HUES64 (cell line): ENCODE results near the gene EIF5.

Experiments used
- H3K27ac ChIP-seq: 2 replicates; pipeline ENCODE4 v1.7.0; 2013; ENCODE audit warnings: low read depth, low read length, inconsistent platforms
- H3K27me3 ChIP-seq: 2 replicates; pipeline ENCODE4 v1.6.1; 2013; ENCODE audit warnings: mild to moderate bottlenecking, low read length; ENCODE audit not compliant: insufficient read depth
- H3K36me3 ChIP-seq: 2 replicates; pipeline ENCODE4 v1.6.1; 2013; ENCODE audit warnings: mild to moderate bottlenecking, low read length; ENCODE audit not compliant: insufficient read depth
- H3K4me1 ChIP-seq: 2 replicates; pipeline ENCODE4 v1.6.1; 2013; ENCODE audit warnings: mild to moderate bottlenecking, low read length, moderate library complexity; ENCODE audit not compliant: insufficient read depth
- H3K4me3 ChIP-seq: 2 replicates; pipeline ENCODE4 v1.5.1; 2013; ENCODE audit warnings: mild to moderate bottlenecking, low read length, moderate library complexity
- H3K9ac ChIP-seq: 2 replicates; pipeline ENCODE4 v1.6.1; 2013; ENCODE audit warnings: mild to moderate bottlenecking, low read depth, low read length
- H3K9me3 ChIP-seq: 2 replicates; pipeline ENCODE4 v1.6.1; 2013; ENCODE audit warnings: low read depth, low read length; ENCODE audit not compliant: insufficient read depth
- WGBS: fragments of 150-250, 120-280 bp; methylation state at CpG from one replicate; pipeline ENCODE4 v1.1.7; 2013; ENCODE audit warnings: missing lambda C conversion rate; 5-methylcytosine and 5-hydroxymethylcytosine counted together

Gene EIF5

DNA sequence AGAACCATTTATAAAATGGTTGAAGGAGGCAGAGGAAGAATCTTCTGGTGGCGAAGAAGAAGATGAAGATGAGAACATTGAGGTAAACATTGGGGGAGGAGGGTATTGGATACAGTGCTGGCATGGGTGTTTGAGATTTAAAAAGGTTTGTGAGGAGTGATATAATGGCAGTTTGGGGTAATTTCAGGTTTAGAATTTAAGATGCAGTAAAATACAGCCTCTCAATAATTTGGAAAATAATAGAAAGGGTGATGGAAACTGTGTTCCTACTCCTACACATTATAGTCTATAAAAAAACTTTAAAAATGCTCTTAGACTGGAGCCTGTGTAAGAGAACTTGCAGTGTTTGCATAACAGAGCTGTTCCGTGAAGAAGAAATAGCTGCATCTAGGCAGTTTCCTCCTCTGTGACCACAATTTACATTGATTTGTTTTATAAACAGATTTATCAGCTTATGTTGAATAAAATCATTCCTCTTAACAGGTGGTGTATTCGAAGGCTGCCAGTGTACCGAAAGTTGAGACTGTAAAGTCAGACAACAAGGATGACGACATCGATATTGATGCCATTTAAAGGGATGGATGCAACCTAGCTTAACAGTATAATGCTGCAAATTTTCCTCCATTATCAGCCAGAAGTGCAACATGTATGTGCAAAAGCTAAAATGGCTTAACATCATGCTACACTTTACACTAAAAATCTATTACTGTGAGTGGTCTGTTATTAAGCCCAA is 6.6 kb downstream of the EIF5 start:
- Histone ChIP-seq H3K4me1 (peaks cover 5% of the 10 kb centered on the region; the same call in 1 of the 2 replicates), H3K27ac (no peak overlapping the region), H3K4me3 (no peak overlapping the region), H3K9ac (no peak overlapping the region), H3K27me3 (no peaks in the 10 kb centered on the region), H3K9me3 (no peaks in the 10 kb centered on the region), H3K36me3 (peaks cover 95% of the 10 kb centered on the region)
- 93% methylated on average over 6 of the region's 6 CpGs for WGBS

DNA sequence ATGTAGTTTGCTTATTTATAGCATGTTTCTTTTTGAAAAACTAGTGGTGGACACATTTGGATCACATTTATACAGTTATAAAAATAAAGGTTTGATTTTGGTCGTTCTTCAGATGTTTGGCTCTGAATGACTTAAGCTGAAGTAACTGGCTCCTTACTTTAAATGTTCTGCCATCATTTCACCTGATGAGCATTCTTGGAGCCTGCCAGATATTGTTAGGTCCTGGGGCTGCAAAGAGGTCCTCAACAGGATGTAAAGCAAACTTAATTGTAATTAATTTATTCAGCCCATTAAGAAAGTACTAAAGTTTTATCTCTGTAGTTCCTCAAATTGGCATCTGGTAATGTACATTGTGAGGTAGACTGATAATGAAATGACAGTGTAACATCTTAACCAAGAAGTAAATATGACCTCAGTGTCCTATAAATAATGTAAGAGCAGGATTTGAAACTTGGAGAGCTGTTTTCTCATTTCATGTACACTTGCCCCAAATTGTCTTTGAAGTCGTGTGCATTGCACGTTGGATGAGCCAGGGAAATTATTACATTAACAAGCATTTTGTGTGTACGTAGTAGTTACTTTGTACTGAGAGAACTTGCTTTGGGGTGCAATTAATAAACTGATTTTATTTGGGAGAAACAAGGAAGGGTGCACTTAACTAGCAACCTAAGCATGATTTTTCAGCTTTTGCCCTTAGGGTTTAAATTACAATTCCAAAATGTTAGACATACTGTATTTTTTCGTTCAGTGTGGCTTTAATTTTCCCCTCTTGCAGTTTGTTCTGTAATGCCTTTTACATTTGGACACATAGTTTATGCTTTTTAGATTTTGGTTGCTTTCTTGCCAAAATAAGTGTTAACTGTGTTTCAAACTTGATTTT is 7.5 kb downstream of the EIF5 start:
- no peak overlapping the region for H3K4me3 ChIP-seq
- 94% methylated on average over 5 of the region's 5 CpGs for WGBS

DNA sequence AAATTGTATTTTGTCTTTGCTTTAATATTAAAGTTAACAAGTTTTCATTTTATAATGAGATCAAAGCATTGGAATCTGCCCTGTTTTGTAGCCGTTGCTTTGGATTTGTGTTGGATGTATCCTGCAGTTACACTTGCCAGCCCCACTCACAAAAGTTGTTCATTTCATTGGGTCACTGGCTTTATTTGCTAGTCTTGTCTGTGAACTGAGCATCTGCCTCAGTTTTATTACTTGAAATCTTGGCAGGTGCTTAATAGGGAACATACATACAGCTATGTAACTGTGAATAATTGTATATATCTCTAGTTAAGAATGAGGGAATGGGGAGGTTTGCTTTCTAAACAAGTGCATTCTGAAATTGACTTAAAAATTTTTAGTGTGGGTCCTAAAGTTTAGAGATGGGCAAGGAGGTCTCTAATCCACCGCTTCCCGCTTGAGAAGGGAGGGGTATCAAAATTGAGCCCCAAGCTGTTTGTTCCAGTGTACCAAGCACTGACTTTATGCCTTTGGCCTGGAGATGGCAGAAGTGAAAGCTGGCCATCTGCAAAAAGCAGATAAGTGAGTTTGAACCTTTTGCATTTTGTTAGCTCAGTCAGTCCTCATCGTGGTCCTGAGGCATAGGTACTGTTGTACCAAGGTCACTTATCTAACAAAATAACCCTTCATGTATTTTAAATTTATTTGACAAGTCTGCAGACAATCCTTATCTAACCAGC is 9.3 kb downstream of the EIF5 start:
- no peaks in the 10 kb centered on the region for H3K9me3 ChIP-seq
- 93% methylated on average over 4 of the region's 4 CpGs for WGBS

More for the DNA sequence above, 7.5 kb downstream of the EIF5 start:
- Histone ChIP-seq H3K27ac (no peak overlapping the region), H3K9me3 (no peaks in the 10 kb centered on the region), H3K9ac (no peak overlapping the region), H3K4me1 (no peaks in the 10 kb centered on the region), H3K27me3 (no peaks in the 10 kb centered on the region), H3K36me3 (peaks cover 86% of the 10 kb centered on the region)

DNA sequence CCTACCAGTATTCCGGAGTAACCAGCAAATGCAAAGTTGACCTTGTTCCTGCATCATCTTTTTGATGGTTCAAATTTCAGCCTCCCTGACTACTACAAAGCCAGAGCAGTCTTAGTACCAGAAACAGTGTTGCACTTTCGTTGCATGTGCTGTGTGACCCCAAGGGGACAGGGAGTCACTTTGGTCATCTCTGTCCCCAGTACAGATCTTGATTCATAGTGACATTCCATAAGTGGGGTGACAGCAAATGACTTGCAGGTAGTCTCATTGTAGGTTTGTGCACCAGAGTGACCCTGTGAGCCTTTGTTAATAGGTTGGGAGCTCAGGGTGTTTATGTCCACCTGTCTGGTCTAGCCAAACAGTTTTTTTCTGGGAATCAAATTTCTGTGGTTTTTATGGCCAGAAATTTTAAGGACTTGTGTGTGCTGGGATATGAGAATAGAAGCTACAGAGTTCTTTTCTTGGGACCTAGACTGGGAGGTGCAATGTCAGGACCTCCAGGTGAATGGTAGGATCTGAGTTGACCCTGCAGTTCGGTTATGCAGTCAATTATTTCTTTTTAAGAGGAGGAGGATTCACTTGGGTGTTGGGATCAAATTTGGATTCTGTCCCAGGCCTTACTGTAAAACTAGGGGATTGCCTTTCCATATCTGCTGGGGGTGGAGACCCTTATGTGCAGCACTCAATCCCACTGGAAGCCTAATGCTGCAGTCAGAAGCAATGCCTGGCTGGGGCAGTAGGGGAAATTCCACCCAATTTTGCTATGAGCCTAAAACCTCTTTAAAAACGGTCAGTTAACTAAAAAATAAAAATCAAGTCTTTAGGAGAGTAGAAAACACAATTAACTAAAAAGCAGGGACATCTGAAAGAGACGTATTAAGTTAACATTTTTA is 10.1 kb downstream of the EIF5 start:
- Histone ChIP-seq H3K36me3 (peaks cover 60% of the 10 kb centered on the region), H3K27me3 (no peaks in the 10 kb centered on the region), H3K4me1 (peaks cover 3% of the 10 kb centered on the region; the same call in 1 of the 2 replicates), H3K27ac (no peak overlapping the region), H3K9ac (no peak overlapping the region), H3K4me3 (no peak overlapping the region), H3K9me3 (no peaks in the 10 kb centered on the region)
- WGBS, result 94% methylated on average over 3 of the region's 5 CpGs

More for the DNA sequence above, 9.3 kb downstream of the EIF5 start:
- peaks cover 3% of the 10 kb centered on the region; the same call in 1 of the 2 replicates for H3K4me1 ChIP-seq
- no peak overlapping the region for H3K9ac ChIP-seq
- H3K4me3 ChIP-seq, result no peak overlapping the region
- H3K27me3 ChIP-seq, result no peaks in the 10 kb centered on the region
- H3K36me3 ChIP-seq, result peaks cover 68% of the 10 kb centered on the region
- no peak overlapping the region for H3K27ac ChIP-seq

DNA sequence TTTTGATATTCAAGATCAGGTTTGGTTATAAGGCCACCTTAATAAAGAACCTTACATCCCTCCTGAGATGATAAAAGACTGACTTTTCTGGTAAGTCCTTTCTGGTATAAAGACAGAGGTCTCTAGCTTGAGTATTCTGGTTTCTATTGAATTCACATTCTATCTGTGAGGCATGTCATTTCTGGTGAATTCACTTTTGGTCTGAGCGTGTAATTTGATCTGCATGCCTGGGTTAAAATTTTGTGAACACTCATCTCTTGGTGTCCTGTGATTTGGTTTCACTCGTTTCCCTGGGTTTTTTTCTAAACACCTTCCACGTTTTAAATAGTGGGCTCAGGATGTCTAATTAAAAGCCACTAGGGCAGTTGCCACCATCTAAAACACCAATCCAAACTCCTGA is 12.2 kb downstream of the EIF5 start:
- H3K9ac ChIP-seq, result no peak overlapping the region
- peaks cover 3% of the 10 kb centered on the region; the same call in 1 of the 2 replicates for H3K4me1 ChIP-seq
- no peaks in the 10 kb centered on the region for H3K9me3 ChIP-seq
- H3K36me3 ChIP-seq, result peaks cover 38% of the 10 kb centered on the region
- WGBS, result 90% methylated on average over 3 of the region's 3 CpGs
- no peaks in the 10 kb centered on the region for H3K27me3 ChIP-seq
- H3K4me3 ChIP-seq, result no peak overlapping the region
- H3K27ac ChIP-seq, result no peak overlapping the region

DNA sequence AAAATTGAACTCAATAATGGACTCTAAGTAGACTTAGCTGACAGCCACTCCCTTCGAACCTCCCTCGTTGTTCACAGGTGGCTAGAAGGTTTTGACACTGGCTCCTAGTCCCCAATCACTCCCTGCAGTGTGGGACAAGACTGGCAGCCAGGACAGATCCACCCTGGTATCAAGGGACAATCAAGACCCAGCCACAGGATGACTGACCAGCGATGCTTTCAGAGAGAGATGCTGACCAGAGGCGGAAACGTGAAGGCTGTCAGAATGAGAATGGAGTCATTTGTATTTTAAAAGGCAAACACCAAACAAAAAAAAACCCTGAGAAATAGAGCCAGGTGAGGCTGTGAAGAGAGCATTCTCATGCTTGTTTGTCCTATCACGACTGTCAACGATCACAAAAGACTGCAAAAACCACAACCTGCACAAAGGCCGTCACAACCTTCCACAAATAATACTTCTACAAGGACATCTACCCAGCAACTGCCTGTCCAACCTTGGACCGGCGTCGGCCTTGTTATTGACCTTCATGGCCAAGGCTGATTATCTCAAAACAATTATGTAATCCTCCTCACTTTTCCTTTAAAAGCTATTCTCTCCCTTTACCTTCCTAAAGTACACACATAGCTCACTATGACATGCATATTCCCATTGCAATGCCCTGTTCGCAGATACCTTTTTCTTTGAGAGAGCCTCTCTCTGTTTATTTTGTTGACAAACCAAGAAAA is 13.2 kb downstream of the EIF5 start:
- Histone ChIP-seq H3K4me1 (peaks cover 3% of the 10 kb centered on the region; the same call in 1 of the 2 replicates), H3K36me3 (peaks cover 29% of the 10 kb centered on the region), H3K4me3 (no peak overlapping the region), H3K27me3 (no peaks in the 10 kb centered on the region), H3K9ac (no peak overlapping the region), H3K9me3 (no peaks in the 10 kb centered on the region), H3K27ac (peak overlapping the region; percentile 4; the same call in 1 of the 2 replicates)
- 59% methylated on average over 12 of the region's 12 CpGs for WGBS

DNA sequence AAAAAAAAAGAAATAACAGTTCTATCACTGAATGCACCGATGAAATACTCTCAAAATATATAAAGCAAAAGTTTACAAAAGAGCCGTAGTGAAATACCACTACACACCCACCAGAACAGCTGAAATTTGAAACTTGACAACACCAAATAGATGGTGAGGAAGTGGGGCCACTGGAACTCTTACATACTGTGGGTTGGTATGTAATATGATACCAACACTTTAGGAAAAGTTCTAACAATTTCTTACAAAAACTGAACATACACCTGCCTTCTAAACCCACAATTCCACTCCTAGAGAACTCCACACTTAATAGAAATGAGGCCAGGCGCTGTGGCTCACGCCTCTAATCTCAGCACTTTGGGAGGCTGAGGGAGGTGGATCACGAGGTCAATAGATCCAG is 14.1 kb downstream of the EIF5 start:
- Histone ChIP-seq H3K27ac (no peak overlapping the region), H3K9me3 (no peaks in the 10 kb centered on the region)
- WGBS, result 95% methylated on average over 4 of the region's 5 CpGs

DNA sequence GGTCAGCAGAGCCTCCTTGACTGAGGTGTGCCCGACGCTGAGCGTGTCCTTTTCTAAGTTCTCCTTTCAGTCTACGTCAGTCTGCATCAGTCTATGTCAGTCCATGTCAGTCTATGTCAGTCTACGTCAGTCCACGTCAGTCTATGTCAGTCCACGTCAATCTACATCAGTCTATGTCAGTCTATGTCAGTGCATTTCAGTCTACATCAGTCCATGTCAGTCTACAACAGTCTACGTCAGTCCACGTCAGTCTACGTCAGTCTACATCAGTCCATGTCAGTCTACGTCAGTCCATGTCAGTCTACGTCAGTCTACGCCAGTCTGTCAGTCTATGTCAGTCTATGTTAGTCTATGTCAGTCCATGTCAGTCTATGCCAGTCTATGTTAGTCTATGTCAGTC is 15.9 kb downstream of the EIF5 start:
- Histone ChIP-seq H3K9me3 (no peaks in the 10 kb centered on the region), H3K9ac (no peak overlapping the region), H3K4me1 (peaks cover 10% of the 10 kb centered on the region), H3K27me3 (no peaks in the 10 kb centered on the region), H3K27ac (no peak overlapping the region), H3K4me3 (no peak overlapping the region), H3K36me3 (peaks cover 1% of the 10 kb centered on the region)
- WGBS, result 94% methylated on average over 13 of the region's 13 CpGs

More for the DNA sequence above, 14.1 kb downstream of the EIF5 start:
- Histone ChIP-seq H3K4me1 (peaks cover 3% of the 10 kb centered on the region; the same call in 1 of the 2 replicates), H3K36me3 (peaks cover 20% of the 10 kb centered on the region), H3K9ac (no peak overlapping the region), H3K4me3 (no peak overlapping the region), H3K27me3 (no peaks in the 10 kb centered on the region)

DNA sequence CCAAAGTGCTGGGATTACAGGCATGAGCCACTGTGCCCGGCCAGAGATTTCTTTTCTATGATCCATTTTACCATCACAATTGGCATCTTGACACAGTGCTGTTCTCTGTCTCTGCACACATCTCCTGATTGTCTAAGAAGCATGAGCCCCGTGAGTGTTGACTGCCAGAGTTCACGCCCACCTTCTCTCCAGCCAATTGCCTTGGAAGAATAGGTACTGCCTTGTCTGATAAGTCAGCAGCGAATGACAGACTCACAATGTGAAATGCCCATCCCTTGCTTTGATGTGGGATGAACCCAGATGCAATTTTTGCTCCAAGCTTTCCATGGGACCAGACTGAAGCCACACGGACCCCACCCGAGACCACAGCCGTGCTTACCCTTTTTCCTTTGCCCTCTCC is 19.3 kb downstream of the EIF5 start:
- 93% methylated on average over 7 of the region's 7 CpGs for WGBS
- H3K9ac ChIP-seq, result no peak overlapping the region
- no peak overlapping the region for H3K4me3 ChIP-seq
- H3K9me3 ChIP-seq, result no peaks in the 10 kb centered on the region
- no peaks in the 10 kb centered on the region for H3K36me3 ChIP-seq
- no peak overlapping the region for H3K27ac ChIP-seq
- no peaks in the 10 kb centered on the region for H3K27me3 ChIP-seq
- H3K4me1 ChIP-seq, result peaks cover 15% of the 10 kb centered on the region

DNA sequence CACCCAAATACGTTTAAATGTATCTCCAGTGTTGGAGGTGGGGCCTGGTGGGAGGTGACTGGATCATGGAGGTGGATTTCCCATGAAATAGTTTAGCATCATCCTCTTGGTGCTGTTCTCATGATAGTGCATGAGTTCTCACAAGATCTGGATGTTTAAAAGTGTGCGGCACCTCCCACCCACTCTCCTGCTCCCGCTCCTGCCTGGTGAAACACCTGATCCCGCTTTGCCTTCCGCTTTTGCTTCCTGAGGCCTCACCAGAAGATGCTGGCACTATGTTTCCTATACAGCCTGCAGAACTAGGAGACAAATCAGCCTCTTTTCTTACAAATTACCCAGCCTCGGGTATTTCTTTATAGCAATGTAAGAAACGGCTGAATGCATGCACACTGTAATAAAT is 20.1 kb downstream of the EIF5 start:
- WGBS, result 85% methylated on average over 7 of the region's 7 CpGs
- Histone ChIP-seq H3K27ac (peak overlapping the region; percentile 58; the same call in 1 of the 2 replicates), H3K4me1 (peaks cover 15% of the 10 kb centered on the region), H3K9me3 (no peaks in the 10 kb centered on the region), H3K9ac (no peak overlapping the region), H3K4me3 (no peak overlapping the region), H3K27me3 (no peaks in the 10 kb centered on the region), H3K36me3 (no peaks in the 10 kb centered on the region)
